ENCODE data around the gene C10orf88.
"Not testable (repeated sequence)": the region's sequence is repeated elsewhere in the genome, so short reads cannot be mapped to it uniquely, and the experiment has no call there.

C10orf88 gene

DNA sequence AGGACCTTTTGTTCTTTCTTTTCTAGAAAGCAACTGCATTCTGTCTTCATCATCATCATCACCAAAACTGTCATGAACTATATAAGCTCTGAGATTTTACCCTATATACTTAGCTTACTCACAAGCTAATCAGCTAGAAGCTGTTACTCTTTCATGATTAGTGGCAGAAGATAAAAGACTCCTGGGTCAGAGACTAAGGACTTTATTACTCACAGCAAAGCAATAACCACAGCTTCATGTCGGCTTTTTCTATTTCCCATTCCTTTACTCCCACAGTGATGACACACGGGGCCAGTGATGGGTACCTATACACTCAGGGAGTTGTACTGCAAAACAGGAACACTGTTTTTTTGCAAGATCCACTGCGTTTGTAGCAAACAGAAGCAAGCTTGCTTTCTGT lies 8.4 kb upstream of the C10orf88 start:
- no peak for DNase-seq (ENCODE audit: low read depth, low spot score)

DNA sequence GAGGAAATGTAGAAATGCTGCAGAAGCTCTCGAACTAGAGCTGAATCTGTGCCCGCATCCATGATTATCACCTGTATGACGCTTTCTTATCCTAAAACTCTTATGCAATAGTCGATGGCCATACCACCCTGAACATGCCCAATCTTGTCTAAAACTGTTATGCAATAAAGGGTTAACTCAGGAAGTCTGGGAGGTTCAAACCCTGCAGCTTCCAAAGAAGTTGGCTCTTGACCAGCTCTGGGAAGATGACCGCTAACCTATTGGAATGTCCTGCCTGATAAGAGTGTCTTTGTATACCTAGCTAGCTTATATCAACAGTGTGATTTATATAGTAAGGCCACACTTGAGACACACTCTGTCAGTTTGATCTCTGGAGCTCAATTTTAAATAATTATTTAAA lies 3.4 kb upstream of the C10orf88 start:
- DNase-seq (ENCODE audit: low read depth, low spot score), result no peak

DNA sequence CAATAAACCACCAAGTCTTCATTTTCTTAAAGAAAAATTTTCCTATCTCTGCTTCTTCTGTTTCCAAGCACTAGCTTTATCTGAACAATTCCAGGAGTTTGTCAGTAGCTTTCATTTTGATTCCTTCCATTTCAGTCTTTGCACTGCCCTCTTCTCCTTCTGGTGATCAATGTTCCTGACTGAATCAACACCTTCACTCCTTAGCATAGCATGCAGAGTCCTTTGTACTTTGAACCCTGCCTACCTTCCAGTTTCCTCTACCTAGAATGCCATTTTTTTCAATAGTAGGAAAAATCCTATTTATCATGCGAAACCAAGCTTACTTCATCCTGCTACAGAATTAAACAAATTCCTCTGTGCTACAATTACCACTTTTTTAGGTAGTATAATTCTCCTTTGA lies 1.9 kb upstream of the C10orf88 start:
- DNase-seq (ENCODE audit: low read depth, low spot score), result no peak

- no peak for DNase-seq (ENCODE audit: low read depth, low spot score)
These were observed 664 bp upstream of the C10orf88 start for GRCh38 chr10:122954731-122955050.

DNA sequence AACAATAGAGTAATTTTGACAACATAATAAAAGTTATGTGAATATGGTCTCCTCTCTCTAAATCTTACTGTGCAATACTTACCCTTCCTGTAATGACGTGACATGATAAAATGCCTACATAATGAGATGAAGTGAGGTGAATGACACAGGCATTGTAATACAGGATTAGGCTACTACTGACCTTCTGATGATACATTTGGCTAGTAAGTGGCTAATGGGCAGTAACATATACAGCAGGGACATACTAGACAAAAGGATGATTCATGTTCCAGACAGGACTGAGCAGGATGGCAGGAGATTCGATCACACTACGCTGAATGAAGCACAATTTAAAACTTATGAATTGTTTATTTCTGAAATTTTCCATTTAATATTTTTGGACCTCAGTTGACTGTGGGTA lies 4.7 kb downstream of the C10orf88 start:
- DNase-seq (ENCODE audit: low read depth, low spot score), result no peak

DNA sequence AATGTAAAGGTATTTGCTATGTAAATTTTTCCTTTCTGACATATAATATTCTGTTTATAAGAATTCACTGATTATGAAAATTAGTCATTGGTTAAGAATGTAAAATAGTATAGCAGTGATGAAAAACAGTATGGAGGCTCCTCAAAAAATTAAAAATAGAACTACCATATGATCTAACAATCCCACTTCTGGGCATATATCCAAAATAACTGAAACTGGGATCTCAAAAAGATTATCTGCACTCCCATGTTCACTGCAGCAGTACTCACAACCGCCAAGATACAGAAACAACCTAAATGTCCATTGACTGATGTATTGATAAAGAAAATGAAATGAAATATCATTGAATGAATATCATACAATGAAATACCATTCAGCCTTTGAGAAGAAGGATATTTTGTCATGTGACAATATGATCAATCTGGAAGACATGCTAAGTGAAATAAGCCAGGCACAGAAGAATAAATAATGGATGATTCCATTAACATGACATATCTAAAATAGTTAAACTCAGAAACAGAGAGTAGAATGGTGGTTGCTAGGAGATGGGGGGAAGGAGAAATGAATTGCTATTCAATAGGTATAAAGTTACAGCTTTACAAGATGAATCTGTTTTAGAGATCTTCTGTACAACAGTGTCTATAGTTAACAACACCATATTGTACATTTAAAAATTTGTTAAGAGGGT lies 14.0 kb downstream of the C10orf88 start:
- peak; percentile 4 for DNase-seq (ENCODE audit: low read depth, low spot score)

DNA sequence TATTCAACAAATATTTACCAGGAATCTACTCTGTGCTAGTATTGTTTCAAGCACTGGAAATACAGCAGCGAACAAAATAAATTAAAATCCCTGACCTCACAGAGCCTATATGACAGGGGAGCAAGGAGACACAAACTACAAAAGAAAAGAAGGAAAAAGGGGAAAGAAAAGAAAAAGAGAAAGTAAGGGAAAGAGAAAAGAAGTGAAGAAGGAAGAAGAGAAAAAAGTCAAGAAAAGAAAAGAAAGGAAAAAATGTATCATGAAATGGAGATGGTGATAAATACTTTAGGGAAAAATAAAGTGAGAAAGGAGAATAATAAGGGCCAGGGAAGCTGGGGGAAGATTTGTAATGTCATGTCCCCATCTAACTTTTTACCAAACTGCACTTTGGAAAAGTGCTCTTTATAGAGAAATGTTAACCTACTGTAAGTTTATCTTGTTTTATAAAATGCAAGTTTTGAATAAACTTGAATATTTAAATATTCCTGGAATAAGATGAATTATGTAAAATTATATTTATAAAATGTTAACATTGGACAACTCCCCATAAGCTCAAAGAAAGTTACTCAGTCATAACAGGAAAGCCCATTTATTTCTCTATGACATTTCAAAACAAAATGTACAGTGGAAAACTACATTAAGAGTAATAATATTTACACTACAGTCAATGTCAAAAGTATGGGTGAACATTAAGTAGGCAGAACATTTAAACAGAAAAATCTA lies 14.7 kb downstream of the C10orf88 start:
- no peak for DNase-seq (ENCODE audit: low read depth, low spot score)

DNA sequence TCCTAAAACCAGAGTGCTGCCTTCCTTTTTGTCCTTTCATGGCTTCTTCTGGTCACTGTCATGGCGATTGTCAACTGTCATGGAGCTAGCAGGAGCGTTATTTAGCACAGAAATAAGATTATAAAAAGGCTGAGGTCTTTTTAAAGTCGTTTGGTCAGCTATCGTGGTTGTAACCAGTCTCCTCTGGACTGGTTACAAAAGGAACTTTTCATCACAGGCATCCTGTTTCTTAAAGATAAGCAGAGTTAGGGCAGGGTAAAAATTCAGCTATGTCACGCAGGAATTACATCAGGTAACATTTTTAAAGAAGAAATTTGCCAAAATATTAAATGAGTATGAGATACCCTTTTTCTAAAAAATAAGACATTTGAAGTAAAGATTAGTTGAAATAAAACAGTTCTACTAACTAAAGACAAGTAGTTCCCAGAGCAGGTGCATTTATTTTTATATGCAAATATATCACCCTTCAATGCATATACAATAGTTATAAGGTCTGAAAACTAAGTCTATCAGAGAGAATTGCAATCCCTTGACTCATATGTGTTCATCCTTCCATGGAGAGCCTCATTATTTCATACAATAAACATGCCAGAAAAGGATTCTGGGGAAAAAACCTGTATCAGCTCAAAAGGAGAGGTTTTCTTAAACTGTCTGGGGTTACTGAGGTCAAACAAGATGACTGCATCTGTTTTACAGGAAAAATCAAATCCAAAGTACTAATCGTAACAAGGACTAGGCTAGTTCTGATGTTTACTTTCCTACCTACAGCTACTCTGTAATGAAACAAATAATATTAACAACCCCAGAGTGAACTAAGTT lies 22.7 kb downstream of the C10orf88 start:
- DNase-seq (ENCODE audit: low read depth, low spot score), result no peak

DNA sequence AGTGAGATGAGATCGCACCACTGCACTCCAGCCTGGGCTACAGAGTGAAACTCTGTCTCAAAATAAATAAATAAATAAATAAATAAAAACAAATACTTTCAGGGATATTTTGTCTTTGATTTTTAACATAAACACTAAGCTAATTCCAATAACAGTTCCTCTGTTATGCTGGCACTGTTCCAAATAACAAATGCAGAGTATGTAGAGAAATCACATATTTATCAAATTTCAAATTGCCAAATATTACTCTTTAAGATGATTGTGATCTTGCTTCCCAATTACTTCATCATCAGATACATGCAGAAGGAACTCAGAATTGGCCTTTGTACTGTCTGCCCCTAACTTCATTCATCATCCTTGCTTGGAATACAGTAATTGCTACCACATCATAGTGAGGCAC lies 23.9 kb downstream of the C10orf88 start:
- no peak for DNase-seq (ENCODE audit: low read depth, low spot score)

GRCh38 chr10:122915700-122916099 lies 38.3 kb downstream of the C10orf88 start:
- no peak for DNase-seq (ENCODE audit: low read depth, low spot score)

- peak; percentile 18 for DNase-seq (ENCODE audit: low read depth, low spot score)
These were observed 42.0 kb downstream of the C10orf88 start for GRCh38 chr10:122911889-122912484.

DNA sequence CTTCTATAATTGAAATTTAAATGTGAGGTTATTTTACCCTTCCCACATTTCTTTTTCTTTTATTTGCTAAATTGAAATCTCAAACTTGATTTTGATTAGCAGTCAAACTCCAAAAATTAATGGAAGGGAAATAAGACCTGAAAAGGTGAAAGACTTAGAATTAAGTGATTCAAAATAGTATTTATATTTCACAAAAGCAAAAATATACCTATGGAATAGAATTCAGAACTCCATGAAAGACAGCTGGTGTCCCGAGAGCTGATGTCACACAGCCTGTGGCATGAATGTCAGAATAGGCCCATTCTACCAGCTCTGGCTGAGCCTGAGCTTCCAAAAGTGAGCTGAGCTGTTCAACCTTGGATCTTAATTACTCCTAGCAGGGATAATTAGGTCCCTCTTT lies 43.7 kb downstream of the C10orf88 start, which contains the start of gene FAM24A:
Gene FAM24A (plus strand): TSS at position 301 of the 400 bp plus-strand sequence. CDS start 1,025 bp downstream, outside the sequence.
- DNase-seq (ENCODE audit: low read depth, low spot score), result no peak

DNA sequence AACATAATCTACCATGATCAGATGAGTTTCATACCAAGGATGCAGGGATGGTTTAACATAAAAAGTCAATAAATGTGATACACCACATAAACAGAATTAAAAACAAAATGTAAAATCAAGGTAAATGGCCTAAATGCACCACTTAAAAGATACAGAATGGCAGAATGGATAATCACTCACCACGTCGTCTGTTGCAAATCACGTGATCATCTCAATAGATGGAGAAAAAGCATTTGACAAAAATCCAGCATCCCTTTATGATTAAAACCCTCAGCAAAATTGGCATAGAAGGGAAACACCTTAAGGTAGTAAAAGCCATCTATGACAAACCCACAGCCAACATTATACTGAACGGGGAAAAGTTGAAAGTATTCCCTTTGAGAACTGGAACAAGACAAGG lies 50.2 kb downstream of the C10orf88 start:
- DNase-seq (ENCODE audit: low read depth, low spot score), result not testable (repeated sequence)

DNA sequence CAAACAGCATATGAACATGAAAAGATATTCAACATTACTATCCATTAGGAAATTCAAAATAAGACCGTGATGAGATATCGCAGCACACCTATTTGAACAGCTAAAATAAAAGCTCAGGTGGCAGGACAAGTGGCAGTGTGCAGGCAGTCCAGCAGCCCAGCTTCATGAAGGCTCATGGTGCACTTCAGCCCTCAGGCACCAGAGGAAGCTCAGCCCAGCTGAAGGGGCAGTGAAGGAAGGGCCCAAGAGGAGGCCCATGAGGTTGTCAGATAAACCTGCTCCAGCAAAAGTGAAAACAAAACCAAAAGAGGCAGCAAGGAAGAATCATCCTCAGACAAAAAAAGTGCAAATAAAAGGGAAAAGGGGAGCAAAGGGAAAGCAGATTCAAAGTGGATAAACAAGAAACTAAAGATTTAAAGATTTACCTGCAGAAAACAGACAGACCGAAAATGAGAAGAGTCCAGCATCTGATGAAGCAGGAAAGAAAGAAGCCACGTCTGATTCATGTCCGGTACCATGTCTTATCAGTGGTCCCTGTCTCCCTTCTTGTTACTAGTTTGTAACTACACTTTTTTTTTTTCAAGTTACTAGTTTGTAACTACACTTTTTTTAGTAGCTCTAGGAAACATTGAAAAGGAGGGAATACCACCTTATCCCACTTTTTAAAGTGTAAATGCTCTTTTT lies 59.6 kb downstream of the C10orf88 start:
- no peak for DNase-seq (ENCODE audit: low read depth, low spot score)

GRCh38 chr10:122884166-122884565 lies 69.9 kb downstream of the C10orf88 start:
- no peak for DNase-seq (ENCODE audit: low read depth, low spot score)

GRCh38 chr10:122882766-122883165 lies 71.3 kb downstream of the C10orf88 start:
- DNase-seq (ENCODE audit: low read depth, low spot score), result no peak

Measured in smooth muscle cell of the brain vasculature (primary cell).